ENCODE data around the gene TOMM70.
"Not testable (repeated sequence)": the region's sequence is repeated elsewhere in the genome, so short reads cannot be mapped to it uniquely, and the experiment has no call there.

The TOMM70 gene

DNA sequence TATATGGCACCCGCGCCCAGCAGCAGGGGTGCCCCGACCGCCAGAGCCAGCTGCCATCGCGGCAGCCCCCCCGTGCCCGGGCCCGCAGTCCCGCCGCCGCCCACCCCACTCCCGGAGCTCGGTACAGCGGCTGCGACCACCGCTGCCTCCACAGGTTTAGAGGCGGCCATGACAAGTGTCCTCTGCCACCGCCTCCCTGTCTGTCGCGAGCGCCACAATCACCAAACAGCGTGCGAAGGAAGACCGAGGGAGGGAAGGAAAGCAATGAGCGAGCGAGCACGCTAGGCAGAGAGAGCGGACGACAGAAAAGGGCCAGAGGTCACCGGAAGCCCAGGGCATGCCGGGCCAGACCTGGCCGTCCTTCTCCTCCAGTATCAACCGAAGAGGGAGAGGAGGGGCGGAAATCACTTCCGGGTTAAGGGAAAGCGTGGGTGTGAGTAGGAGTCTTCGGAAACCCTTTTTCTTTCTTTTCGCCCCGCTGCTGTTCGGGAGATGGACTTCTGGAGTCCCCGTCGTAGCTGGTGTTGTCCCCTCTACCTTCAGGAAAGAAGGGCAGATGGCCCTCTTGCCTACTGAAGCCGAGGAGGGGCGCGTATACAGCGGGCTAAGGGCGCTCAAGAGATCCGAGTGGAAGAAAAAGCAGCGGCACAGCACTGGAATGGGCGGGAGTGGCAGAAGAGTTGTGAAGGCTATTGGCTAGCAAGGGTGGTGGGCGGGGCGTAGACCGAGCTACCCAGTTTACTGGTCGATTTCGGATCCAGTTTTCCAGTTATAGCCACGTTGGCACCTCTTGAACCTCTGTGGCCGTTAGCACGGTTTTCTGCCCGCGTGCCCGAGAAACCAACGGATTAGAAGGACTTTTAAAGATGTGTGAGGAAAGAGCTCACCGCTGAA, at the start of gene TOMM70, which contains the start of gene LNP1:
TOMM70 (minus strand) TSS at position 310 of the 894 bp plus-strand sequence; CDS start at position 170, 140 bp downstream.
LNP1 (plus strand) TSS at position 760 of the 894 bp plus-strand sequence. CDS start 28,191 bp downstream, outside the sequence.
- peak; percentile 97 for DNase-seq

DNA sequence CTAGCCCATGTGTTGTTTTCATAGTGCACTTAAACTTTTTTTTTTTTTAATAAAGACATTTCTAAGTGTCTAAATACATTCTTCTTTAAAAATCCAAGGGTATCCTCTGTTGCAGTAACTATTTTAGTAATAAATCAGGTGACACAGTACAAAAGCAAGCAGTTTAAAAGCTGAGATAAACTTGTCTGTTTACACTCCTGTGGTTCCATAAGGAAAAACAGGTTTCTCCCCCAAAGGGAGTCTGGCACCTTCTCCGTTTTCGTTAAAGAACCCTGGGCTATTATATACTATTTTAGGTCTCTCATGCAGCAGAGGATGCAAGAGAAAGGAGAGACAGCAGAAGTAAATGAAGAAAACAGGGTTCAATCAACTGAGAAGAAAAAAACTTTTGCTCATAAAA, 48.3 kb upstream of the TOMM70 start:
- no peak for DNase-seq

DNA sequence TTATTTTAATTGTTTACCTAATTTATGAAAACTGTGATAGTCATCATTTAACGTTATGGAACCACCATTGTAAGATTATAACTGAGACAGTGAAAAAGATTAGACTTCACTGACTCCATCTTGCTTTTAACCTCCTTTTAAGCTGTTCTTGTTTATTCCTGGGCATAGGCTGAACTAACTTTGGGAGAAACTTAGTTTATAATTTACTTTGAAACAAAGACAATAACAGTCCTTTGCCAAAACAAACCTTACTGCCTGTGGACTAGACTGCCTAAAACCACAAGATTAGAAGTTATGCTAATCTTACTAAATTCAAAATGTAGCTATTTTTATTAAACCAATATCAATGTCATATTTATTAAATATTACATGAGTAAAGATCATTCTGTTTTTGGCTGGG, 47.2 kb upstream of the TOMM70 start:
- no peak for DNase-seq

DNA sequence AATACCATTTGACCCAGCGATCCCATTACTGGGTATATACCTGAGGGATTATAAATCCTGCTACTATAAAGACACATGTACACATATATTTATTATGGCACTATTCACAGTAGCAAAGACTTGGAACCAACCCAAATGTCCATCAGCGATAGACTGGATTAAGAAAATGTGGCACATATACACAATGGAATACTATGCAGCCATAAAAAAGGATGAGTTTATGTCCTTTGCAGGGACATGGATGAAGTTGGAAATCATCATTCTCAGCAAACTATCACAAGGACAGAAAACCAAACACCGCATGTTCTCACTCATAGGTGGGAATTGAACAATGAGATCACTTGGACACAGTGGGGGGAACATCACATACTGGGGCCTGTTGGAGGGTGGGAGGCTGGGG, 46.2 kb upstream of the TOMM70 start:
- DNase-seq = not testable (repeated sequence)

DNA sequence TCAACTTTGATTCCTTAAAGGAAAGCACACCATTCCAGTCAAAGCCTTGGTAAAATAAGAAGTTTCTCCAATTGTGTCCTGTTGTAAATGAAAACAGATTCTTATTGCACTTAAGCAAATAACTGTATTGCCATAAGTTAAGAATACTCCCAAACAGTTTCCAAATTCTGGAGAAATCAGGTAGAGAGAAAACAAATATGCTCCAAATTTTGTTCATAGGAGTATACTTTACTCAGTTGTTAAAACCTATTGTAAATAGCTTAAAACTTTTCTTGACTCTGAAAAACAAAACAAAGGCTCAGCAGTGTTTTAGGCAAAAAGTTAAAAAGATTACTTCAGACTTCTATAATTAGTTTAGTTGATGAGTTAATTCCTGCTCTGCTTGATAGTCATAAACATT, 42.8 kb upstream of the TOMM70 start:
- DNase-seq = no peak

DNA sequence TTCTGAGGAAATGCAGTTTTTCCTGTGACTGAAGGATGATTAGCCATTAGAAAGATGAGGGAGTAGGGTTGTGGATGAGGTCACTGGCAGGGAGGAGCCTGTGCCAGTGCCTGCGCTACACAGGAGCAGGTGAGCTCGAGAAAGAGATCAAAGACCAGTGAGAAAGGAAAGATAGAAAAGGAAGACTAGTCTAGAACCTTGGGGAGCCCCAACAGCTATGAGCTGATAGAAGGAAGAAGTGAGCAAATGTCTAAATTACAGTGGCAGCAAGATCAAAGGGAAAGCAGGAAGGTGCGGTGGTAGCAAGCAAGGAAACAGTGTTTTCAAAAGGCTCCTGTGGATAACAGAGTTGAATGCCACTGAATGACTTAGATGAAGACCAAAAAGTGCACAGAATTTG, 40.0 kb upstream of the TOMM70 start:
- DNase-seq = no peak

DNA sequence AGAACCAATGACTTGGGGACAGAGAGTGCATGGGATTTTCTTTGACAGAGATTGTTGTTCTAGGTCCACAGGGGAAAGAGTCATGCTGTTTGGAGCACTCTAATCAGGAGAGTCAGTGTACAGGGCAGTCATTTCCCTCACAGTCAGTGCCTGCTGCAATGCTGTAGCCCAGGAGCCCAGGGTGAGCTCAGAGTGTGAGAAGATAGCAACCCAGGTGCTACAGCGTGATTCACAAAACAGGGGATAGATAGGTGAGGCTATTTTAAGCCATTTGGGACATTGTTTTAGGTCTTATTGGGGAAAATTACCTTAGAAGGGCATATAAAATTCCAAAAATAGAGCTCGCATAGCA, 37.7 kb upstream of the TOMM70 start:
- no peak for DNase-seq

DNA sequence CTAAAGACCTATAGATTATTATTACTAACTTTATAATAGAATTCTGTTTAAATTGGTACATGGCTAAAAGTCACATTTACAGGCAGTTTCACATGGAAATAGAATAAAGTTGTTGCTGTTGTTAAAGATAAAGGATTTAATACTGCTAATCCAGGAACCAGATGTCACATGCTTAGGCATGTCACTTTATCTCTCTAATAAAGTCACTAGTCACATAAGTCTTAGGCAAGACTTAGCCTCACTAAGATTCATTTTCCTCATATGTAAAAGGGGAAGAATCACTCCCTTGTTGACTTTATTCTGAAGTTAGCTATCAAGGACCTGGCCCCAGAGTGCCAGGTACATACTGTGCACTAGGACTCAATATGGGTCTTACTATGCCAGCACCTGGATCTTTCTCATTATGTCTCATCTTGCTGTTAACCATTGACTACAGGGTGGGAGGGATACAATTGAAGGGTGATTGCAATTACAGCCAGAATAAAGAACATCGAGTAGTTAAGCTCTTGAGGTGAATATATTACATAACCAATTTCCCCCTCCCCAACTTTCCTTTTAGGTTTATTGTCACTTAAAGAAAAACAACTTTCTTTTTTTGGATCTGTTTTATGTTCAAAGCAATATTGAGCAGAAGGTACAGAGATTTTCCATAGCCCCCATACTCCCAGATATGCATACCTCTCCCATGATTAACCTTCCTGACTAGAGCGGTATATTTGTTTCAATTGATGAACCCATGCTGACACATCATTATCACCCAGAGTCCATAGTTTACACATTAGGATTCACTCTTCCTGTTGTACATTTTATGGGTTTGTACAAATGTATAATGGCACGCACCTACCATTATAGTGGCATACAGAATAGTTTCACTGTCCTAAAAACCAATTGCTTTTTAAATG, 37.1 kb upstream of the TOMM70 start:
- no peak for DNase-seq

DNA sequence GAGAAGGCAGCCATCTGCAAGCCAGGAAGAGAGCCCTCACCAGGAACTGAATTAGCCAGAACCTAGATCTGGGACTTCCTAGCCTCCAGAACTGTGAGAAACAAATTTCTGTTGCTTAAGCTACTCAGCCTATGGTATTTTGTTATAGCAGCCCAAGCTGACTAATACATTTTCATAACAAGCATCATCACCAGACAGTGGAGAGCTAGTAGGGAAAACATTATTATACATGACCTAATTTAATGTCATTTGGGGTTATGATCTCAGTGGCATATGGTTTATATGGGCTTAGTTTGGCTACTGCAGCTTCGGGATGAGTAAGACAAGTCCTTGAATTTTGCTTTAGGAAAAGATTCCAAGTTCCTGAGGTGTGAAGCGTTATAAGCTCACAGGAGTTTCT, 36.1 kb upstream of the TOMM70 start:
- DNase-seq = no peak

DNA sequence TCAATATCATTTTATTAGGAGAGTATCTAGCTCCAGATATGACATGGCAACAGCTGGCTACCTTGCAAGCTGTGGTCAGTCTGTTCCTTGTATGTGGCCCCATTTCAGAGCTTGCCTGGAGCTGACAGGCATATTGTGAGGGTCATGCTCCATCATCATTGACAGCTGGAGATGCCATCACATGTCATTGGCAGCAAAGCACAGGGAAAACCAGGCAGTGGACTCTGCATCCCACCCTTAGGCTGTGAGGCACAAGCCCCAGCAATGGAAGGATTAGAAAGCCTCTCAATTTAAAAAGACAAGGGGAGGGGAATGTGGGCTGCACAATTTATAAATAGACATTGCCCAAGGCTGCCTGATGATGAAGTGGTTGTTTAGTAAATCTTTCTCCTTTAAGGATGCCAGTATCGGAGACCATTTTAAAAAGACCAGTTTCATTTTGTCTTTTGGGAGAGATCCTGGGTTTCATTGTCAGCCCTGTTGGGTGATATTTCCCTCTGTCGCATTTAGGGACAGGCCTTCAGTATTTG, 28.4 kb upstream of the TOMM70 start:
- no peak for DNase-seq

DNA sequence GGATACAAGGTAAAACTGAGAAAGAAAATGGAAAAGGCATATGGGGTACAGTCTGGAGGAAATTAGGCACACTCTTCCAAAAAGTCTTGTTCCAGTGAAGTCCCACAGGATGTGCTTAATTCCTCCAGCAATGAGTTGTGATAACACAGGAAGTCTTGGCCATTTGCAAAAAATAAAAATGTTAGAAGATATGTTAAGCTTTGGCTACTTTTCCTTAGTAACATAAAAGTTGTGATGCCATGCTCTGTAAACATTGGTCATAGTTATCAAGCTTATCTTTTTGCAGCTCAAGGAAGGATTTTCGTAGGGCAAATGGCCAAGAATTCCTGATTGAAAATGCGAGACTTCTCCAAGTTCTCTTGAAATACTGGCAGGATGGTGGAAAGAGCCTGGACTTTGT, 26.8 kb upstream of the TOMM70 start:
- no peak for DNase-seq

DNA sequence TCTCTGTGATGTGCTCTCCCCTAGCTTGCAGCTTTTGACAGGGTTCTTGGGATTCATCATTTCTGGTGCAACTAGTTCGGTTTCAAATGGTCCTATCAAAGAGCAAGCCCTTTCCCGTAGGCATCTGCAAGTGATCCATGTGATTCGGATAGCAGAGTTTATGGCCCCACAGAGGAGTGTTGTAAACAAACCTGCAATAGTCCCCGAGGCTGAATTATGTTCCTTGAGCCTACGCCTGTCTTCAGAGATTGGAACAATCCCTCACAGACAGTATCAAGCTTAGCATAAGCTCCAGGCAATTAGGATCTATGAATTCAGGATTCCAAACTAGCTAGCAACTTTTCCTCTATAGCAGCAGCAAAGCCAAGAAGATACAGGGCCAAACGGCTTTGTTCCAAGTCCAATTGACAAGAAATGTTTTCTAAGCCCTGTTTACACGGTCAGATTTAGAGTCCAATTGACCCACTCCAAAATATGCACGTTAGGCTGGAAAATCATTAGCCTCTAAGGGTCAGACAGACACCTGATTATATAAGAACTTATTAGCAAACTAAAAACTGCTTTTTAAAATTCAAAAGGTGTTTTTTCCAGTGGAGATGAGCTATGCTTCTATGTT, 25.3 kb upstream of the TOMM70 start:
- no peak for DNase-seq

DNA sequence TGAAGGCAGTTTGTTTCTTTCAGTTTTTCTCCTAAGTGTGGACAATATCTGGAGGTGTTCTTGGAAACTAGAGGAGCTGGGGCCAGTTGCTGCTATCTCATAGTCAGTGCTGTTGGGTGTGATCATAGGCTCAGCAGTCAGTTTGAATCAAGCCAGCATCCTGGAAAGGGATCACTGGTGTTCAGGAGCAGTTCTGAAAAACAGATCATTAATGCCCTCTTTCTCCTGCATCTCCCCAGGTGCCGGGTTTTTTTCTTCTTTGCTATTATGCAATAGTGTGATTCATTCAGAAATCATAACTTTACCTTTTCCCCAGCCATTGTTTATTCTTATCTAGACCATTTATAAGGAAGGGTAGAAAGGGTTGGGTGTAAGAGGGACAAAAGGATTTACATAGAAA, 24.4 kb upstream of the TOMM70 start:
- DNase-seq = no peak

DNA sequence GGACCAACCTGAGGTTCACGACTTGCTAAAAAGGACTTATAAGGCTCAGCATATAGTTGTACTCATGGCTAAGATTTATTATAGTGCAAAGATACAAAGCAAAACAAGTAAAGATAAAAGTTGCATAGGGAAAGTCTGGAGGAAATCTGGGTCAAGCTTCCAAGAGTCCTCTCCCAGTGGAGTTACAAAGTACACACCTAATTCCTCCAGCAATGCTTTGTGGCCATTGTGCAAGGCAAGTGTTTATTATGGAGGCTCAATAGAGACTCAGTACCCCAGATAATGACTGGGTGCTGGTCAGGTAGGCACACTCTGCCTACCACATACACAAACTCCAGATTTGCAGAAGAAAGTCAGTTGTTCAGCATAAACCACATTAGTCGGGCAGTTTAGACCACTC, 23.4 kb upstream of the TOMM70 start:
- no peak for DNase-seq

DNA sequence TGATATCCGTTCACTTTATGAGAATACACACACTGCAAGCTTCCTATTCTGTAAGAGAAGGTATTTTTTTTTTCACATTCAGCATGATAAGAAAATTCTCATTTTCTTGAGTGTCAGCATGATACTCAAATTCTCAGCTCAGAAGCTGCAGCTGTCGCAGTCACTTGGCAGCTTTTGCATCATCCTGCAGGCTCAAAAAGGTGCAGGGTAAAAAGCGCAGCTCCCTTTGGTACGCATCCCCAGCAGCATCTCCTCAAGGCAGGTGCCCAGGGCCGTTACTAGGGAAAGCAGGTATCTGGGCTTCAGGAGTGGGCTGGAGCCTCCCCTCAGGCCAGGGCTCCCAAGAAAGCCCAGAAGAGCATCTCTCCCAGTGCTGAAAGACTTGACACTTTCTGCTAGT, 22.7 kb upstream of the TOMM70 start:
- no peak for DNase-seq

DNA sequence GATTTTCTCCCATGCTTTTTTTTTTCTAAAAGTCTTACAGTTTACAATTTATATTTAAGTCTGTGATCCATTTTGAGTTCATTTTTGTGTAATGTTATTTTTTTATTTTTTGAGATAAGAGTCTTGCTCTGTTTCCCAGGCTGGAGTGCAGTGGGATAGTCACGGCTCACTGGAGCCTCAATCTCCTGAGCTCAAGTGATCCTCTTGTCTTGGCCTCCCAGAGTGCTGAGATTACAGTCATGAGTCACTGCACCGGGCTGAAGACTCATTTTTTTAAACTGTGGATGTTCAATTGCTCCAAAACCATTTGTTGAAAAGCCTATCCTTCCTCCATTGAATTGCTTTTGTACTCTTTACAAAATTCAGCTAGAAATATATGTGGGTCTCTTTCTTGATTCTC, 20.0 kb upstream of the TOMM70 start:
- DNase-seq = no peak

DNA sequence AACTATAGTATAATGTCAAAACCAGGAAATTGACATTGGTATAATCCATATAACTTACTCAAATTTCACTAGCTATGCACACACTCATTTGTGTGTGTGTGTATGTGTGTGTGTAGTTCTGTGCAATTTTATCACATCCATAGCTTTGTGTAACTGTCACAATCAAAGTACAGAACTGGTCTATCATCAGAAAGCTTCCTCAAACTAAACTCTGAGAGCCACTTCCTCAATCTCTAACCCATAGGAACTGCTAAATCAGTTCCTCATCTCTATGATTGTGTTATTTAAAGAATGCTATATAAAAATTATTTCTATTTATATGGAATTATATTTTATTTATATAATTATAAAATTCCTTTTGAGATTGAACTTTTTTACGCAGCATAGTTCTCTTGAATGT, 18.5 kb upstream of the TOMM70 start:
- DNase-seq = no peak

DNA sequence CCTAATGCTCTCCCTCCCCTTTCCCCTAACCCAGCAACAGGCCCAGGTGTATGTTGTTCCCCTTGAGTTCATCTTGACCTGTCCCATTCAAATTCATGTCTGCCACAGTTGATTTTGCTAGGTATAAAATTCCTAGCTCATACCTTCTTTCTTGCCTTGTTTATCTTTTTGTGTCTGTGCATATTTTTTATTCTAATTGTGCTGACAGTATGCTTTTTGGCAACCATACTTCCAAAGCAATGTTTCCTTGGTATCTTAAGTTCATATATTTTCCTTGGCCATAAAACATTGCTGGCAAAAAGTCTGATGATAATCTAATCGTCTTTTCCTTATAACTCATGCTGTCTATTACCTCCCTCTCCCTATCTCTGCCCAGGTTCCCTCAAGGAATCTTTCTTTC, 16.0 kb upstream of the TOMM70 start:
- DNase-seq = no peak

DNA sequence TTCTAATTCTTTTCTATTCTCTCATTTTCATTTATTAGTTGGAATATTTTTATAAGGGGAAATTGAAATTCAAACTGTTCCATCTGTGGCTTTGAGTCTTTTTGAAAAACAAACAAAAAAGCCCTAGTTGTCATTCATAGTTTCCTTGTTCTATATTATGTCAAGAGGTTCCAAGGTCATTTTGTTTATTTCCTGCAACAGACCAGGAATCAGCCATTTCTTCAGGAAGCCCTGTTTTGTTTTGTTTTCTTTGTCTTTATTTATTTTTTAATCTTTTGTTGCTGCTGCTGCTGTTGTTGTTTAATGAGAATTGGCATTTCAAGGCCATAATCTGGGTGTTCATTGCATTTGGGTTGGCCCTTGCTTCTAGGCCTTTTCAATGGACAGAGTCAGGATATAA, 15.3 kb upstream of the TOMM70 start:
- DNase-seq = no peak

DNA sequence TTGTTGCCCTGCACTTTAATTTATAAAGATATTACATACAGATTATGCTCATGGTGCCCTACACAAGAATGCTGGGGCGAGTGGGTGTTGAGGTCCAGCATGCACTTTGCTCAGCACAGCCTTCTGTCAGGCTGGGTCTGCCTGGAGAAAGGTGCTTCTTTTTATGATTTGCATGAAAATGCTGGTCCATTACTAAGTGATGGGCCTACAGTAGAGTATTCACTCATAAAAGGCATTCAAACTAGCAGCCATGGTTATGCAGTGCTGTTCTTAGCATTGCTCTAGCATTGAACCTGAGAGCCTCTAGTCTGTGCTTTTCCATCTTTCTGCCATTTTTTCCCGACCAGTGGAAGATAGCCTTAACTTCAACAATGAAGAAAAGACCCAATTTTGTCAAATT, 12.7 kb upstream of the TOMM70 start:
- no peak for DNase-seq

DNA sequence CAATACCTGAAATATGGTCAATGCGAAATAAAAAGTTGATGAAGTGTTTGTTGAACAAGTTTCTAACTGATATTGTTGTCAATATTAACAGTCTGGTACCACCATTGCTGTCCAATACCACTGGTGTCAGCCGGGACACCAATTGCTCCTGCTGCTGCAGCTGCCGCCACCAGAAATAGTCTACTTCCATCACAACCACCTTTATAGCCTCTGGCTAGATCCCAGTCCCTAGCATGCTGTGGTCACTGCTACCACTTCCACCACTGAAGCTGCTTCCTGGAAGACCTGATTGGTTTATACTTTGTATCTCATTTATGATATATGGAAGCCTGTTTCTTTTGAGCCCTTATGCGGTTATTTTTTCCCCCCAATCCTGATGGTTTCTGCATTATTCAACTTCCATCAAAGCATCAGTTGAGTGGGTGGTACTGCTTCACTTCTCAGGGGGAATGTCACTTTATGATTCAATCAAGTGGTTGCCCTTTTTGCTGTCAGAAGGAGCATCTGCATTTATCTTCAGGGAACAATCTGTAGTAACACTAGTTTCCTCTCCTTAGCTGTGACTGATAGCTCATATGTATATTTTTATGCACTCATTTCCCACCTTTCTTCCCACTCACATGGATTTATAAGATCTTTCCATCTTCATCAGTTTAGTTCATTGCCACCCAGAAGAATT, 12.2 kb upstream of the TOMM70 start:
- no peak for DNase-seq

Measured in NCI-H2227 treated with DMSO at 0.1 percent for 48 hours (cell line).